ENCODE data around the gene EIF3L.

DNA sequence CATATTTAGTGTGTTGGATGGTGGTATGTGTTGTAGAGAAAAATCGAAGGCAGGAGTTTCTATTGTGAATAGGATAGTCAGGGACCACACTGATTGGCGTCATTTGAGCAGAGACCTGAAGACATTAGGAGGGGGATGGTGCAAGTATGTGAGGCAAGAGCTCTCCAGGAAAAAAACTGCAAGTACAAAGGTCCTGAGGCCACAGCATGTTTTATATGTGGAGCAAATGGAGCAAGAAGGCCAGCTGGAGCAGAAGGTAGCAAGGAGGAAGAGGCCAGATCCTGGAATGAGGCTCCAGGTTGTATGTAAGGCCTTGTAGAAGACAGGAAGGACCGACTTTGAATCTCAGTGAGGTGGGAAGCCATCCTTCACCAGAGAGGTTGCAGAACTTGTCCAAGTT lies 42.7 kb downstream of the EIF3L start:
- TF ChIP-seq, protein P1, sequence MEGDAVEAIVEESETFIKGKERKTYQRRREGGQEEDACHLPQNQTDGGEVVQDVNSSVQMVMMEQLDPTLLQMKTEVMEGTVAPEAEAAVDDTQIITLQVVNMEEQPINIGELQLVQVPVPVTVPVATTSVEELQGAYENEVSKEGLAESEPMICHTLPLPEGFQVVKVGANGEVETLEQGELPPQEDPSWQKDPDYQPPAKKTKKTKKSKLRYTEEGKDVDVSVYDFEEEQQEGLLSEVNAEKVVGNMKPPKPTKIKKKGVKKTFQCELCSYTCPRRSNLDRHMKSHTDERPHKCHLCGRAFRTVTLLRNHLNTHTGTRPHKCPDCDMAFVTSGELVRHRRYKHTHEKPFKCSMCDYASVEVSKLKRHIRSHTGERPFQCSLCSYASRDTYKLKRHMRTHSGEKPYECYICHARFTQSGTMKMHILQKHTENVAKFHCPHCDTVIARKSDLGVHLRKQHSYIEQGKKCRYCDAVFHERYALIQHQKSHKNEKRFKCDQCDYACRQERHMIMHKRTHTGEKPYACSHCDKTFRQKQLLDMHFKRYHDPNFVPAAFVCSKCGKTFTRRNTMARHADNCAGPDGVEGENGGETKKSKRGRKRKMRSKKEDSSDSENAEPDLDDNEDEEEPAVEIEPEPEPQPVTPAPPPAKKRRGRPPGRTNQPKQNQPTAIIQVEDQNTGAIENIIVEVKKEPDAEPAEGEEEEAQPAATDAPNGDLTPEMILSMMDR (IDR thresholded peaks at IDR 0.05) = no peak
- TF ChIP-seq POLR2A (IDR thresholded peaks at IDR 0.05) = no peak
- no peak for TF ChIP-seq POLR2AphosphoS5 (IDR thresholded peaks at IDR 0.05)
- no peak for TF ChIP-seq EP300 (IDR thresholded peaks at IDR 0.05)

Measured in suprapubic skin (tissue), 4 donors.